Dedifferentiated amniotic fluid mesenchymal stem cell (primary cell): ENCODE results near the gene MAP3K10.

Experiments
- DNase-seq: peaks from one replicate; pipeline ENCODE4 v3.0.0-alpha.2; 2016; ENCODE audit errors: extremely low spot score

MAP3K10 gene

GRCh38 chr19:40233811-40234389, 42.7 kb downstream of the MAP3K10 start:
- no peak for DNase-seq

GRCh38 chr19:40234429-40235237, 43.4 kb downstream of the MAP3K10 start:
- DNase-seq = no peak

GRCh38 chr19:40235238-40236025, 44.2 kb downstream of the MAP3K10 start:
- no peak for DNase-seq

GRCh38 chr19:40236026-40236355, 44.8 kb downstream of the MAP3K10 start:
- no peak for DNase-seq

- DNase-seq = no peak
Observed at GRCh38 chr19:40236366-40236765, 45.1 kb downstream of the MAP3K10 start.

GRCh38 chr19:40237791-40238190, 46.6 kb downstream of the MAP3K10 start:
- no peak for DNase-seq

GRCh38 chr19:40238775-40239174, 47.5 kb downstream of the MAP3K10 start:
- no peak for DNase-seq

GRCh38 chr19:40239415-40240226, 48.4 kb downstream of the MAP3K10 start:
- no peak for DNase-seq

- no peak for DNase-seq
Observed at GRCh38 chr19:40240332-40240731, 49.1 kb downstream of the MAP3K10 start.

GRCh38 chr19:40241125-40241808, 50.0 kb downstream of the MAP3K10 start:
- no peak for DNase-seq

- no peak for DNase-seq
Observed at GRCh38 chr19:40241809-40242384, 50.7 kb downstream of the MAP3K10 start.

- DNase-seq = no peak
Observed at GRCh38 chr19:40242480-40242879, 51.3 kb downstream of the MAP3K10 start.

- DNase-seq = no peak
Observed at GRCh38 chr19:40243181-40243580, 52.0 kb downstream of the MAP3K10 start.

GRCh38 chr19:40244579-40245317, 53.5 kb downstream of the MAP3K10 start:
- no peak for DNase-seq

- DNase-seq = no peak
Observed at GRCh38 chr19:40245506-40246128, 54.4 kb downstream of the MAP3K10 start.

- no peak for DNase-seq
Observed at GRCh38 chr19:40246292-40247073, 55.3 kb downstream of the MAP3K10 start.

GRCh38 chr19:40247178-40247577, 56.0 kb downstream of the MAP3K10 start:
- DNase-seq = no peak

- no peak for DNase-seq
Observed at GRCh38 chr19:40247735-40248262, 56.6 kb downstream of the MAP3K10 start.

GRCh38 chr19:40249201-40249600, 58.0 kb downstream of the MAP3K10 start:
- no peak for DNase-seq
